ENCODE measurements around the gene PROZ.

Gene PROZ

DNA sequence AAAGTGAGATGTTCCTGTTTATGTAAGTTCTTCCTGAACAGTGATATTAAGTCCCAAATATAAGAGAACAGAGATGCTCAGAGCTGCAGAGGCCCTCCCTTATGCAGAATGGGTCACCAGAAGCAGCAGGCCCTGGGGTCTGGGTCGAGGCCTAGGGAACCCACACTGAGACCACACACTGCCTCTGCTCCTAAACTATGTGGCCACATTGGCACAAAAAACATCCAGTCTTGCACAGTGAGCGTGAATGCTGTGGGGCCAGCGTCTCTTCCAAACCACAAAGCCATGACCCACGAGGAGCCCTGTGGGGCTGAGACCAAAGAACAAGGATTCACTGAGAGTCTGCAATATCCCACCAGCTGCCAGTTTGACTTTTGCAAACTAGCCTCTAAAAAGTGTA, 23.6 kb downstream of the PROZ start:
- no peak for DNase-seq

DNA sequence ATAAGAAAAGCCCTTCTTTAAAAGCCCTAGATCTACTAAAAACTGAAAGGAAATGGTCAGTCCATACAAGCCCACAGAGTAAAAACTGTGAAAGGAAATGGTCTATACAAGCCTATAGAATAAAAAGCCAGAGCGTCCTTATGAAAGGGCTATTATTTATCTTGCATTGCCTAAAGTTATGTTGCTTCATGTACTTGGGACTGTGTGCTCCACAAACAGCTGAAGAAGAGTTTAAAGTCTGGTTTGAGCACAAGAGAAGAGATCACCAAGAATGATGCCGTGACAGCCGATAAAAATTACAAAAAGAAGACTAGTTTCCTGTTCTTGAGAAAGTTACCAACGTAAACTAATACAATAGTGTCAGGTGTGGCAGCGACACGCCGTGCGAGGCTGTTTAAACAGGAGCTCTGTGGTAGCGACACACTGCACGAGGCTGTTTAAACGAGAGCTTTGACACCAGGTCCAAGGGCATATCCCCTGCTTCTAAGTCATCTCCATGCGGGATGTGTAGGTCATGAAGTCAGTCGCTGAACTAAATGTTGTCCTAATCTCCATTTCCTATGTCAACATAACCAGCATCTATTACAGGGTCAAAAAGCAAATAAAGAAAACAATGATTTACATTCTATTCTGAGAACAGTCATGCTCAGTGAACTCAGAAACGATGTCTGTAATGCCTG, 25.1 kb downstream of the PROZ start:
- DNase-seq = no peak

DNA sequence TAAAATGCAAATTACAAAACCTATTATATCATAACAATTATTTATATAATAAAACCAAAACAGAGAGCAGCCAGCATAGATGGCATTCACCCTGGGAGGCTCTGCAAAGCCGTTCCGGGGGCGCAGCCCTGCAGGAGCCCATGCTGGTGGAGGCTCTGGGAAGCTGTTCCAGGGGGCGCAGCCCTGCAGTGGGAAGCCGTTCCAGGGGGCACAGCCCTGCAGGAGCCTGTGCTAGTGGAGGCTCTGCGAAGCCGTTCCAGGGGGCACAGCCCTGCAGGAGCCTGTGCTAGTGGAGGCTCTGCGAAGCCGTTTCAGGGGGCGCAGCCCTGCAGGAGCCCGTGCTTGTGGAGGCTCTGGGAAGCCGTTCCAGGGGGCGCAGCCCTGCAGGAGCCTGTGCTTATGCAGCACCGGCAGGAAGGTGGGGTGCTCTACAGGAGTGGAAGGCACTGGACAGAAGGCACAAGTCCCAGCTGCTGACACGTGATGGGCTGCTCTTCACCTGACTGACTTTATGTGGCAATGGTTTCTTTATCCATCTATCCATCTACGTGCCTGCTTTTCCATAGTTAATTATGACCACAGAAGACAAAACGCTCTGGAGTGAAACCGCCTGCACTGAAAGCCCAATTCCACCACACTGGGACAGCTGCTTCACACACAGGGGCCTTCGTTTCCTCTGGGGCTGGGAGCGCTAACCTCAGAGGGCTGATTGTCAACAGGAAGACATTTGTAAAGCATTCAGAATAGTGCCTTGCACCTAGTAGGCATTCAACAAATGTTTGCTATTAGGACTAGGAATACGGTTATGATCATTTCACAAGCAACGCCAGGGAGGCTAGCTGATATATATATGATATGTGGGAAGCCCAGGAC, 26.4 kb downstream of the PROZ start:
- DNase-seq = no peak

DNA sequence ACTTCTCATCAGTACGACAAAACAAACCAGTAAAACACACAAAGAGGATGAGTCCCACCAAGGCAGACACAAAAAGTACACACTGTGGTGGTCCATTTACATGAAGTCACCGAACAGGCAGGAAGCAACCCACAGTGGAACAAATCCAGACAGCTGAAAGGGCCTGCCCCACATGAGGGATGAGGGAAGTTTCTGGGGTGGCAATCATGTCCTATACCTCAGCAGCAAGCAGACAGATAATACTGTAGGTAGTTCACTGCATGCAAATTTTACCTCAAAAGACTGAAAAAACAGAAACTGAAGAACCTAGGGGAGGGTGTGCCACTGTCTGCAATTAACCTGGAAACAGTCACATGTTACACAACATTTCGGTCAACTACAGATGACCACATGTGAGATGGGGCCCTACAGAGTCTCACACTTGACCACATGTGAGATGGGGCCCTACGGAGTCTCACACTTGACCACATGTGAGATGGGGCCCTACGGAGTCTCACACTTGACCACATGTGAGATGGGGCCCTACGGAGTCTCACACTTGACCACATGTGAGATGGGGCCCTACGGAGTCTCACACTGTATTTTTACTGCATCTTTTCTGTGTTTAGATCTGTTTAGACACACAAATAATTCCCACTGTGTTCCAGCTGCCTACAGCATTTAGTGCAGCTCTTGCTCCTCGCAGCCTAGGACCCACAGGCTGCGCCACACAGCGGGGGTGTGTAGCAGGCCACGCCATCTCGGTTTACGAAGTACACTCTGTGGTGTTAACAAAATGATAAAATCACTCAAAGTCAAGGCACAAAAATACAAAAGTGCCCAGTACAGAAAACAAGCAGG, 27.8 kb downstream of the PROZ start:
- DNase-seq = no peak

DNA sequence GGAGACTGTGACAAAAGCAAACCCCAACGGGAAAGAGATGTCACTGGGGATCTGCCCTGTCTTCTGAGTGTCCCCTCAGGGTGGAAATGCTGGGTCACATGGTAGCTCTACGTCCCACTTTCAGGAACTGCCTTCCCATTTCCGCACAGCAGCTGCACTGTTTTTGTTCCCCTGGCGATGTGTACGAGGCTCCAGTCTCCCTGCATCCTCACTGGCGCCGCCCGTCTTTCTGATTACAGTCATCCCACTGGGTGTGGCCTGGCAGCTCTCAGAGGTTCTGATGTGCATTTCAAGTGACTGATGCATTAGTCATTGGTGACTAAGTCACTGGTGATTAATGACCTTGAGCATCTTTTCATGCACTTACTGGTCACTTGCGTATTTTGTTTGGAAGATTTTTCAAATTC, 28.8 kb downstream of the PROZ start:
- peak; percentile 77 for DNase-seq

DNA sequence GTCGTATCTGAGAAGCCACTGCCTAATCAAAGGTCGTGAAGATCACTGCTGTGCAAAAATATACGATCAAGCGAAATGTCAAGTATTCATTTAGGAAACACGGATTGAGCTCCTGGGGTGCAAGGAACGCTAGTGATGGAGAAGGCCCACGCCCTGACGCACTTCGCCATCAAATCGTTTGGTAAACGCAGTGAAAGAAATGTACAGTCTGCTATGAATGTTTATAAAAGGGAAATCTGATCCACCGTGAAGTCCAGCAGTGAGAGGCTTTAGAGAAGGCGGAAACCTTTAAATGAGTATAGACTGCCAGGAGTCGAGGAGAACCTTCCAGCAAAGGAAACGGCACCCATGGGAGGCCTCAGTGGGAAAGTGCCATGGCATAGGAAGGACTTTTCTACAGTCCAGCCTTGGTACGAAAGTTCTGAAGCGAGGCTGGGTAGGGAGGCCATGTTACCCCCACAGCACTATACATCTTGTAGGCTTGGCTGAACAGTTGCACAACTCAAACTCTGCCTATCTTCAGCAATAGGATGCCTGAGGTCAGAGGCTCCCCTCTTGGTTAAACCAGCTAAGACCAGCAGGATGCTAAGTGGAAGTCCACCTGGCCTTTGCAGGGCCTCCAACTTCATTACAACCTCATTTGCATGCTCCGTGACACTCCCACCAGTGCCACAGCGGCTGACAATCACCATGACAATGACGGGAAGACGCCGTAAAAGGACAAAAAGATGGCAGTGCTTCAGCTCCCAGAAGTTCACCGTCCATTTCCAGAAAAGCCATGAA, 29.6 kb downstream of the PROZ start:
- no peak for DNase-seq

DNA sequence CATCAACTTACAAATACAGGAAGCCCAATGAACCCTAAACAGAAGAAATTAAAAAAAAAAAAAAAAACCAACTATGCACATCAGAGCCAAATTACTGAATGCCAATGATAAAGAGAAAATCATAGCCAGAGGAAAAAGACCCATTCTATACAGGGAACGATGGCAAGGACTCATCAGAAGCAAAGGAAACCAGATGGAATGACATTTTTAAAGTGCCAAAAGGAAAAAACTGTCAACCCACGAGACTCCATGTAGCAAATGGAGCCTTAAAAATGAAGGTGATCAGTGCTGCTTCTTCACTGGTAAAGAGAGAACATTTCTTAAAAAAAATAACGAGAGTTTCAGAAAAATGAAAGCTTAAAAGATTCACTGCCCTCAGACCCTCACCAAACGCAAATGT, 31.7 kb downstream of the PROZ start:
- DNase-seq = no peak

DNA sequence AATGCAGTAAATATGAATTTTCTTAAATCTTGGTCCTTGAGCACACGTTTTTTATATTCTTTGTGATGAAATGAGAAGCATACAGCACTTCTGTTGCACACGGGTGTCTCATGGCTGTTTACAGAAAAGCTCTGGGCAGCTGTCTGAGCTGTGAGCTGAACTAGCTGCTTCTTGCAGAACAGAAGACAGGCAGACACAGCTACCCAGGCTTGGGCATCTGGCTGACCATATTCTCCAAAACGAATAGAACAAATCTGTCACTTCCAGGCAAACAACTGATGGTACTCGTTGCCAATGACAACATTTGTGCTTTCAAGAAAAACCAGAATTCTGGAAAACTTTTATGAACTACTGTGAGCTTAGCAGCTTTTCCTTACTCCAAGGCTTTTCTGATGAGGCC, 33.8 kb downstream of the PROZ start:
- no peak for DNase-seq

DNA sequence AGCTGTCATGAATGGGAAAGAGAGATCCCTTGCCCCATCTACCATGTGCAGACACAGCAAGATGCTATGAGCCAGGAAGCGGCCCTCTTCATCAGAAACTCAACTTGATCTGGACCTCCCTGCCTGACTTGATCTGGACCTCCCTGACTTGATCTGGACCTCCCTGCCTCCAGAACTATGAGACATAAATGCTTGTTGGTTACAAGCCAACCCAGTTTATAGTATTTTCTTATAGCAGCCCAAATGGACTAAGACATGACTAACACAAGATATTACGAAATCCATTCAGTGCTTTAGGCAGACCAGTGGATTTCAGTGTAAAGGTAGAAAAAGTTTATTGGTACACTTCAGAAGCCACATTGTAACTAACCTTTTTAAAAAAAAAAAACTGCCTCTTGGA, 34.5 kb downstream of the PROZ start:
- no peak for DNase-seq

DNA sequence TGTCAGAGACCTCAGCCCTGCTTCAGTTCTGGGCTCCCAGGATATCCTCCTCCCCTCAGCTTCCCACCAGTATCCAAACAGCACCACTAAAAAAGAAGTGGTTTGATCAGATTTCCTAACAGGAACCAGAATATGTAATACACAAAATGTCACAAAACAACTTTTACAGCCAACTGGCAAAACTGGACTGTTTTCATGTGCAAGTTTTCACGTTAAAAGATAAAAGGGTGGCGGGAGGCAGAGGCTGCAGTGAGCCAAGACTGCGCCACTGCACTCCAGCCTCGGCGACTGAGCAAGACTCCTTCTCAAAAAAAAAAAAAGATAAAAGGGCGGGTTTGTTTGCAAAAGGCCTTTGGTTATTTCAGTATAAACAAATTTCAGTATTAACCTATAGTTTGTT, 36.9 kb downstream of the PROZ start:
- DNase-seq = no peak

DNA sequence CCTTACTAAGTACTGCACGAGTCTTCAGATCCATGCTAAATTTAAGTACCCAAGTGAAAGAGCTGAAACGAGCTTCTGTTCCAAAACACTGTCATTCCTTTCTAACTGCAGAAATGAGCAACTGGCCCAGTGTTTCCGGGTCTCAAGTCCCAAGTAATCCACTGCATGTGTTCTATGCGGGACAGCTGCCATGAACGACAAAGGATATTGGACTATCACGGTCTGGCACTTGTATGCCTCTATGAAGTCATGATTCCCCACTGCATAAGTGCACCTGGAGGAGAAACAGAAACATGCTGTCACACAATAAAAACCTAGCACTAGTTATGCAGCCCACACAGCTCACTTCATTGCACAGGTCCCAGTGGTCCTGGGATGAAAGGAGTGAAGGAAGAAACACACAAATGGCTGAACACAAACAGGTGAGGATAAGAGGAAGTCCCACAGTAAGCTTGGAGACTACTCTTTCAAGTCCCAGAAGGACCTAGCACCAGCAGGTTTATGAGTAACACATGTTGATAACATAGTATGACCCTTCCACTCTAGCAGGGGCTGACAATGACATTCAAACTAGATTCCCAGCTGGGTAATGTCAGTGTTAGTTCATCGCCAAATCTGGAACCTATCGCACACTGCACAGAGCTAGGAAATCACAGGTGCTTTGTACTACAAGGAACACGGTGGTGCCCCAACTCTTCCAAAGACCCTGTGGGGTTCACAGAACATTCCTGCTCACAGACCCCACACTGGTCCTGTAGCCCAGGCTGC, 38.7 kb downstream of the PROZ start:
- no peak for DNase-seq

DNA sequence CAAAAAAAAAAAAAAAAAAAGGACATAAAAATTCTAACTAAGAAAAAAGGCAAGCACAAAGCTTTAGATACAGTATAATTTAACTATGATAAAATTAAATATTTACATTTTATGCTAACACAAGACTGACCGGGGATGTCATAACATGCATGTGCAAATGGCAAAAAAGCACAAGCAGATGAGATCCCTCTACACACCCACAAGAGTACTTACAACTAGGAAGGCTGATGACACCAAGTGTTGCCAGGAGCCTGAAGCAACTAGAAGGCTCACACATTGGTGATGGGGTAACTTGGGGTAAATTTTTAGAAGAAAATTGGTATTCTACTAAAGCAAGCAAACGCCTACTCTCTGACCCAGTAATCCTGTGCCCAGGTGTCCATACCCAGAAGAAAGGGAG, 43.4 kb downstream of the PROZ start:
- DNase-seq = no peak

DNA sequence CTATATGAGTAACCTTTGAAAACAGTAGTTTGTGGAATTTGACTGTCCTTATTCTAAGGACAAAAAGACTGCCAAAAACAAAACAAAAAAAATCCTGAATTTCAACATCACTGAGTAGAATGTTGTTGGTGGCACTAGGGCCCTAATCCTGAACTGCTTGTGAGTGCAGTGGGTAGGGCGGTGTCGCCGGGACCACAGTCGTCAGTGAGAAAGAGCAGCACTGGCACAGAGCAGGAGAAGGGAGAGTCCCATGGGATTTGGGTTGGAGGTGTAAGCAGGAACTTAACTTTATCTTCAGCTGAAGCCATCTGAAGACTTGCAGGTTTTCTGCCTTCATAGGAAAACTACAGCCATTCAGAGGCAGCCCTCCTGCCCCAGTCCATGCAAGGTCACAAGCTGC, 44.5 kb downstream of the PROZ start:
- no peak for DNase-seq

DNA sequence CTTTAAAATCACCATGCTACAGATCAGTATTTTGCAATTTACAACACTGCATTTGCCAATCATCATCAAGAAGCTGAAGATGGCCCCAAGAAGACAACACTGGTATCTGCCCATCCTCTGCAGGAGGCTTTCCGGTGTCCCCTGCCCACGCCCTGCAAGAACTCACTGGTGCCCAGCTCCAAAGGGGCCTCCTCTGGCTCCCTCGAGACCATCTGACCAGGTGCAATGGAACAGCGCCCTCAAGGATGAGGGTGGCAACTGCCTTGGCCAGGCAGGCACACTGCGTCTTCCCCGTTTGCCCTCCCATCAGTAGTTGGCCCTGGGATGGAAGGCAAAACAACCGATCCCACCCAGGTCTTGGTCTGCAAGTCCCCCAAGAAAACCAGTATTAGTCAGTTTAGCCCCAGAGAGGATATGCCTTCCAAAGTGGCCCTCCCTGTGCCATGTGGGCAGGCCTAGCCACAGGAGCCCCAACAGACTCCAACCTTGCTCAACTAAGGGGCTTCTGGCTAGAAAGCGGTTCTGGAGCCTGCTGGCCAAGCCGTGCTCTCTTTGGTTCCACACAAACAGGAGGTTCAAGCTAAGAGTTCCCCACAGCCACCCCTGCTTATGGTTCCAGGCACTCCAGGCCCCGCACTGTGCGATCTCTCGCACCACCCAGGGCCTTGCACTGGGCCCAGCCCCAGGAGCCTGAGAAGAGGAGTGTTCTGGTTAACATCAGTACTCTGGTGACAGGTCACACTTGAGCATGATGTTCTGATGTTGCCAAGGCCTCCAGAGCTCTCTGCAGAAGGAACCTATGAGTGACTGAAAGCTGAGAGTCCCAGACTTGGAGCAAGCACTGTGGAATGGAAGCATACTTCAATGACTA, 45.3 kb downstream of the PROZ start:
- no peak for DNase-seq

DNA sequence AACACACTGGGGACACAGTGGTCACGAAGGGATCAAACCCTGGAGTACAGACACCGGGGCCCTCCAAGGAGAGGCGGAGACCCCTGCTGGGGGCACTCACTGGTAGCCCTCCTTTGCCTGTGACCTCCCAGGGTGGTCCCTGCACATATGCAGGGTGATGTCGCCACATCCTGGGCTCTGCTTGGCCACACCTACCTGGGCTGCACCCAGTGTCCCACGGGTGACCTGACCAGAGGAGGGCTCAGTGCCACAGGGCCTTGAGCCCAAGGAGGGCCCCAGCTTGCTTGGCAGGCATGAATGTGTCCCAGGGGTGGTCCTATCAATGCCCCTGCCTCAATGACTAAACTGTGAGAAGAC, 45.9 kb downstream of the PROZ start:
- no peak for DNase-seq

DNA sequence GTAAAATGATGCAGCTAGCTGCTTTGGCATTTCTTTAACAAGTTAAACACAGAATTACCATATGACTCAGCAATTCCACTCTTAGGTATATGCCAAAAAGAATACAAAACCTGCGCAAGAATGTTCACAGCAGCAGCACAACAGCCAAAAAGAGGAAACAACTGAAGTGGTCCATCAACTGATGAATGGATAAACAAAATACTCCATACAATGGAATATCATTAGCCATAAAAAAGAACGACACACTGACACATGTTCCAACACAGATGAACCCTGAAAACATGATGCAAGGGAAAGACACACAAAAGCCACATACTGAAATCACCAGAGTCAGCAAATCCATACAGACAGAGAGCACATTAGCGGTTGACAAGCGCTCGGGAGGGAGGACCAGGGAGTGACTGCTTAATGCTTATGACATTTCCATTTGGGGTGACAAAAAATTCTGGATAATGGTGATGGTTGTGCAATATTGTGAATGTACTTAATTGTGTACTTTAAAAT, 47.0 kb downstream of the PROZ start:
- DNase-seq = peak; percentile 29

DNA sequence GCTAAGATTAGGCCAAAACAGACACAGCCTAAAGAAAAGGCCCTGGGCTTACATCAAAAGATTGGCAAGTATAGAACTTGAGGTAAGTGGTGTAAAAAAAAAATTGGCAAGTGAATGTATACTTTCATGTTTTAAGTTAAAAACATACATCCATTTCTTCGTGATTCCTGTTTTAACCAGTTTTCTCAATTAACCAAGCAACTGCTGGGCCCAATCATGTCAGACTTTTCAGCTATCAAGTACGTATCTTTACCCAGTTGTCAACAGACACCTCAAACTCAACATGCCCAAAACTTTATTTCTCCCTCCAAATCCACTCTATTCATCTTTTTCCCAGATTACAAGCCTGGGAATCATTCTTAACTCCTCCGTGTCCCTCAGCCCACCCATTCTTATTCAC, 49.0 kb downstream of the PROZ start:
- DNase-seq = peak; percentile 31

DNA sequence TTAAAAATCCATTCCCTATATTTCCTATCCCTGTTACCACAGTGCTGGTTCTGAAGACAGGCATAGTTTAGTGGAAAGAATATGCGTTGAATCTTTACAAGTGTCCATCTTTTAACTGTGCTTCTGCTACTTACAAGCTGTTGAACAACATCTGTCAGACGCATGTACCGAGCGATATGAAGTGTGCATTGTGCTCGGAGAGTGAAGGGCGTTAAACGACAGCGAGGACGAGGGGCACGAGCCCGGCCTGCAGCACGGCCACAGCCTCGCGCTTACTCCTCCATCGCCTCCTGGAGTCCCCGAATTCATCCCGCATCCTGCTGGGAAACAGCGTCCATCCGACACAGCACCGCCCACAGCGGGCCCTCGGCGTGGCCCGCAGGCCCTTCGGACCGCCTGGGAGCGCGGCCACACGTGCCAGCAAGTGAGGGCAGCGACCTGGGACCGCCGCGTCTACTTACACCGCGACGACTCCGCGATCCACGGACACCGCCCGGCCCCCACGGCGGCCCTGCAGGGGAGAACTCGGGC, 49.5 kb downstream of the PROZ start:
- peak; percentile 60 for DNase-seq

DNA sequence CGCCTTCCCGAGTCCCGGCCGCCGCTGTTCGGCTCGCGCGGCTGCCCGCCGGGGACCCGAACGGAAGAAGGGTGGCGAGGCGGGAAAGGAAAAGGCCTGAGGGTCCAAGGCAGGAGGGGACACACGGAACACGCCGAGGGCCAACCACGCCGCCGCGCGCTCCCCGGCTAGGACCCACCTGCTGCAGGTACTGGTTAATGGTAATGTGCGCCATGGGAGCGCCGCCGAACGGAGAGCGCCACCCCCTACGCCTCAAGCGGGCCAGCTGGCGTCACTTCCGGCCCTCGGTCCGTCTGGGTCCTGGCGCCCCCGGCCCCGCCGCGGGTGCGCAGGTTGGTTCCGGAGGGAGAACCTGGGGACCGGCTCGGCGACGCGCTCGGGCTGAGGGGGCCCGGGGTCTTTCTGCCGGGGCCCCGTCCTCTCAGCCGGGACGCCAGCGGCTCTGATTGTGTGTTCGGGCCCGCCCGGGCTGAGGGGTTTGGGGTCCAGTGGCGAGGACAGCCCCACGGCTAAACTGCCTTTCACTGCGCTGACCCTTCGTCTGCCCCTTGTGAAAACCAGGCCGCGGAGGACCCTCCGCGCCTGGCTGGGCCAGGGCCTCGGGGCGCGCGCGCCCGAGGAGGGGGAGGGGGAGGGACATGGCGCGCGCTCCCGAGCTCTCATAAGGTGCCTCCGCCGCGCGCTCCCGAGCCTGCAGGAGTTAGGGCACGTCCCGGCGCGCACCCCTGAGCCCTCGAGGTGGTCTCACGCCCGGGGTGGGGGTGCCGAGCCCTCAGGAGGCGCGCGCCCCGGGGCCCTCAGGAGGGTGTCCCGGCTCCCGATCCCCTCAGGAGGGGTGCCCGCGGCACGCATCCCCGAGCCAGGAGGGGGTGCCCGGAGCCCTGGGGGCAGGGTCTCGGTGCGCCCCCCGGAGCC, 50.2 kb downstream of the PROZ start, which contains the start of gene PCID2:
Gene PCID2, minus strand, starts transcription at position 249 of the 915 bp plus-strand sequence. Its CDS starts 35 bp downstream, at position 214.
- DNase-seq = peak; percentile 96
